Esophagus muscularis mucosa (tissue), 4 donors: ENCODE results near the gene INTS3. TPM values are rescaled to one million over a fixed set of nuclear protein-coding genes. Genes with fewer than 3 reads are reported as not detected.

Source experiments
- DNase-seq: peaks from one replicate; pipeline ENCODE4 v3.0.0-alpha.2; 2017; ENCODE audit errors: extremely low spot score
- H3K27ac ChIP-seq, 4 donors: fragments of 200-600 bp; sonication (generic); replicated peaks in 1 of 4; 1 replicate in 3 of 4; 2 replicates in 1 of 4; pipeline ENCODE4 v1.5.1; 2016 to 2019; ENCODE audit warnings: mild to moderate bottlenecking in 1 of 4
- H3K27me3 ChIP-seq, 4 donors: fragments of 200-600 bp; sonication (generic); one replicate each; pipeline versions ENCODE4 v1.5.1 to v1.6.0; 2016 to 2019
- H3K36me3 ChIP-seq, 4 donors: fragments of 200-600 bp; sonication (generic); one replicate each; pipeline ENCODE4 v1.5.1; 2016 to 2019
- H3K4me1 ChIP-seq, 4 donors: fragments of 200-600 bp; sonication (generic); one replicate each; pipeline ENCODE4 v1.5.1; 2016 to 2019
- H3K4me3 ChIP-seq, 4 donors: fragments of 200-600 bp; sonication (generic); 1 replicate in 2 of 4; 2 replicates in 2 of 4; pipeline ENCODE4 v1.5.1; 2016 to 2019; ENCODE audit warnings: mild to moderate bottlenecking in 4 of 4, moderate library complexity in 1 of 4
- H3K9me3 ChIP-seq, 4 donors: fragments of 200-600 bp; sonication (generic); 1 replicate in 3 of 4; 2 replicates in 1 of 4; pipeline ENCODE4 v1.5.1; 2016 to 2019
- CTCF ChIP-seq, 3 experiments: fragments of 200-600 bp in 2 of 3; fragments of 450-650 bp in 1 of 3; sonication (generic) in 2 of 3; IDR thresholded peaks; one replicate each; pipeline ENCODE4 v1.5.1; 2017 to 2019; ENCODE audit warnings: antibody characterized with exemption in 3 of 3, mild to moderate bottlenecking in 2 of 3, moderate library complexity in 1 of 3
- EP300 ChIP-seq: sonication (generic); formaldehyde crosslinking; IDR thresholded peaks from one replicate; pipeline ENCODE4 v1.6.1; 2017; ENCODE audit warnings: antibody characterized with exemption
- POLR2A ChIP-seq: fragments of 450-650 bp; IDR thresholded peaks from one replicate; pipeline ENCODE4 v1.6.1; 2017; ENCODE audit warnings: antibody characterized with exemption, moderate library complexity, mild to moderate bottlenecking, low read depth
- POLR2AphosphoS5 ChIP-seq, 2 donors: sonication (generic); formaldehyde crosslinking; IDR thresholded peaks; one replicate each; pipeline ENCODE4 v1.6.1; 2017; ENCODE audit warnings: antibody characterized with exemption in 2 of 2
- WGBS: methylation state at CpG from one replicate; pipeline ENCODE4 v1.1.5; 2018; 5-methylcytosine and 5-hydroxymethylcytosine counted together
- intact Hi-C: fragments of 100-400 bp; cut with DNase I; formaldehyde crosslinking; loops from one replicate; pipeline ENCODE4 v1.15.1; 2023
- total RNA-seq, 4 donors: library from RNA; depleted of rRNA; stranded (reverse); fragments of >200 nt; gene quantifications; one replicate each; pipeline versions ENCODE4 v1.1.0 to v1.2.1, GENCODE V29; 2016

INTS3 gene
- total RNA-seq, 4 donors from 2014 or later, result 32.3 to 45.5 (median 38.9) TPM

DNA sequence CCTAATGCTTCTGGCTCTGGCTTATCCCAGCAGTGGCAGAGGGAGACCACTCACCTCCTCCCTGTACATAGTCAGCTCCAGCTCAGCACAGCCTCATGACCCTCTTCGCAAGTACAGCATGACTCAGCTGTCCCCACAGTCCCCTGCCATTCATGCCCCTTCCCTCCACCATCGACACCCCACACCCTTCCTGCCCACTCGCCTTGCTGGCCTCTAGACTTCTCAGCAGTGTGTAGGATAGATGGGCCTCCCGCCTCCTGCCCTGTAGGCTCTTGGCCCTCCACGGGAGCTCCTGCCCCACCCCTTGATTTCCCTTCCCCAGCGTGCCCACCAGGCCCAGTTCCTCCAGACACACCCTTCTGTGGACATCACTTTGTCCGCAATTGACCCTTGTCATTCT, 39.6 kb upstream of the INTS3 start:
- H3K9me3 ChIP-seq, result no peaks in the 10 kb centered on the region

DNA sequence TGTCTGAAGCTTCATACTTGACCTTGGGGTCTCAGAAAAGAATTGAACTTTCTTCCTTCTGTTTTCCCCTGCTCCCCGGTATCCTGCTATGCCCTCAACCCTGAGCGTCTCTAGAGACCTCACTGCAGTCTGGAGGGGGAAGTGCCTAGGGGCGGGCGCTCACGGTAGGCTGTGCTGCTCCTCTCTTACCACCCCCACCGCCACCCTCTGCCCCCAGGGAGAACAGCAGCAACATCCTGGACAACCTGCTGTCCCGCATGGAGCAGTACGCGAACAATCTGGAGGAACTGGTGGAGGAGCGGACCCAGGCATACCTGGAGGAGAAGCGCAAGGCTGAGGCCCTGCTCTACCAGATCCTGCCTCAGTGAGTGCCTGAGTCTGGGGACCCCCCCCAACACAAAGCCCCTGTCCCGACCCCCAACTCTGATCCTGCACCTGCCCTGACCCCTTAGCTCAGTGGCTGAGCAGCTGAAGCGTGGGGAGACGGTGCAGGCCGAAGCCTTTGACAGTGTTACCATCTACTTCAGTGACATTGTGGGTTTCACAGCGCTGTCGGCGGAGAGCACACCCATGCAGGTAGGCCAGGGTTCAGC, 39.0 kb upstream of the INTS3 start:
- TF ChIP-seq POLR2AphosphoS5 (IDR thresholded peaks at IDR 0.05), result no peak
- no peak for TF ChIP-seq CTCF (IDR thresholded peaks at IDR 0.05)
- no peak for TF ChIP-seq EP300
- no peak for TF ChIP-seq POLR2A
- Histone ChIP-seq H3K9me3 (no peaks in the 10 kb centered on the region), H3K36me3 (peaks cover 0 to 63% (median 51%) of the 10 kb centered on the region in 4 donors), H3K27ac (no peak overlapping the region), H3K27me3 (no peaks in the 10 kb centered on the region), H3K4me3 (no peak overlapping the region), H3K4me1 (peaks cover 0 to 4% (median under 1%) of the 10 kb centered on the region in 4 donors)
- DNase-seq, result no peak
- 91% methylated on average over 18 of the region's 18 CpGs for WGBS
- intact Hi-C loops, result no loop called here

More for the DNA sequence above, 39.6 kb upstream of the INTS3 start:
- TF ChIP-seq EP300 (no peak), CTCF (IDR thresholded peaks at IDR 0.05) (no peak), POLR2AphosphoS5 (IDR thresholded peaks at IDR 0.05) (no peak), POLR2A (no peak)
- H3K4me3 ChIP-seq, result no peak overlapping the region
- intact Hi-C loops, result no loop called here
- H3K36me3 ChIP-seq, result peaks cover 0 to 68% (median 52%) of the 10 kb centered on the region in 4 donors
- no peak overlapping the region for H3K27ac ChIP-seq
- H3K4me1 ChIP-seq, result peaks cover 0 to 4% (median 2%) of the 10 kb centered on the region in 4 donors
- no peaks in the 10 kb centered on the region for H3K27me3 ChIP-seq
- WGBS, result 88% methylated on average over 7 of the region's 7 CpGs
- no peak for DNase-seq

DNA sequence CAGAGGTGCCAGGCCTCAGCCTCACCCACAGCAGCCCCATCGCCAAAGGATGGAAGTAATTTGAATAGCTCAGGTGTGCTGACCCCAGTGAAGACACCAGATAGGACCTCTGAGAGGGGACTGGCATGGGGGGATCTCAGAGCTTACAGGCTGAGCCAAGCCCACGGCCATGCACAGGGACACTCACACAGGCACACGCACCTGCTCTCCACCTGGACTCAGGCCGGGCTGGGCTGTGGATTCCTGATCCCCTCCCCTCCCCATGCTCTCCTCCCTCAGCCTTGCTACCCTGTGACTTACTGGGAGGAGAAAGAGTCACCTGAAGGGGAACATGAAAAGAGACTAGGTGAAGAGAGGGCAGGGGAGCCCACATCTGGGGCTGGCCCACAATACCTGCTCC, 34.4 kb upstream of the INTS3 start:
- intact Hi-C loops, result no loop called here
- WGBS, result 77% methylated on average over 3 of the region's 4 CpGs
- TF ChIP-seq POLR2A, result no peak
- TF ChIP-seq EP300, result no peak
- no peak for TF ChIP-seq POLR2AphosphoS5 (IDR thresholded peaks at IDR 0.05)
- no peak for TF ChIP-seq CTCF (IDR thresholded peaks at IDR 0.05)

GRCh38 chr1:153696741-153697140, 31.1 kb upstream of the INTS3 start:
- intact Hi-C loops, result no loop called here

More for the DNA sequence above, 34.4 kb upstream of the INTS3 start:
- Histone ChIP-seq H3K4me1 (peaks cover 18 to 22% (median 19%) of the 10 kb centered on the region in 4 donors), H3K27me3 (no peaks in the 10 kb centered on the region), H3K4me3 (no peak overlapping the region), H3K9me3 (no peaks in the 10 kb centered on the region), H3K27ac (no peak overlapping the region), H3K36me3 (peaks cover 0 to 22% (median 19%) of the 10 kb centered on the region in 4 donors)
- DNase-seq, result no peak

More at GRCh38 chr1:153696741-153697140, 31.1 kb upstream of the INTS3 start:
- WGBS, result 86% methylated on average over 8 of the region's 8 CpGs
- H3K4me1 ChIP-seq, result peaks cover 33 to 38% (median 36%) of the 10 kb centered on the region in 4 donors
- H3K36me3 ChIP-seq, result peaks cover 0 to 6% (median 0%) of the 10 kb centered on the region in 4 donors
- TF ChIP-seq POLR2A (no peak), EP300 (no peak), POLR2AphosphoS5 (IDR thresholded peaks at IDR 0.05) (no peak), CTCF (IDR thresholded peaks at IDR 0.05) (no peak)
- H3K9me3 ChIP-seq, result no peaks in the 10 kb centered on the region
- peak overlapping the region; percentile 89 to 95 (median 89) for H3K27ac ChIP-seq
- no peaks in the 10 kb centered on the region for H3K27me3 ChIP-seq
- DNase-seq, result no peak
- H3K4me3 ChIP-seq, result no peak overlapping the region
